ENCODE measurements around the gene SEMA3A. TPM values are rescaled to one million over a fixed set of nuclear protein-coding genes. Genes with fewer than 3 reads are reported as not detected.

Gene SEMA3A
- total RNA-seq, 2 experiments from 2014 or later = 1.2 to 1.7 TPM

- Mint-ChIP-seq H3K9me3 (no peaks in the 10 kb centered on the region), H3K4me1 (ENCODE audit: low read depth) (no peaks in the 10 kb centered on the region), H3K27me3 (no peaks in the 10 kb centered on the region), H3K36me3 (ENCODE audit: low read depth) (no peaks in the 10 kb centered on the region), H3K27ac (no peak overlapping the region), H3K4me3 (no peak overlapping the region)
- DNase-seq (no peak), ATAC-seq (no peak)
- intact Hi-C loops (cut with micrococcal nuclease) = no loop called here
- no peak for TF ChIP-seq CTCF (IDR thresholded peaks at IDR 0.05)
- CTCF ChIA-PET = no interaction called here
- POLR2A ChIA-PET = no interaction called here
These were observed 45.0 kb downstream of the SEMA3A start for GRCh38 chr7:84149573-84149972.

GRCh38 chr7:84145892-84146291, 48.7 kb downstream of the SEMA3A start:
- Mint-ChIP-seq H3K4me1 (ENCODE audit: low read depth) (no peaks in the 10 kb centered on the region), H3K36me3 (ENCODE audit: low read depth) (no peaks in the 10 kb centered on the region), H3K27ac (no peak overlapping the region), H3K27me3 (no peaks in the 10 kb centered on the region), H3K9me3 (no peaks in the 10 kb centered on the region), H3K4me3 (no peak overlapping the region)
- ATAC-seq (no peak), DNase-seq (no peak)
- ChIA-PET POLR2A (no interaction called here), CTCF (no interaction called here)
- intact Hi-C loops (cut with micrococcal nuclease) = no loop called here
- no peak for TF ChIP-seq CTCF (IDR thresholded peaks at IDR 0.05)

GRCh38 chr7:84144935-84145334, 49.7 kb downstream of the SEMA3A start:
- ChIA-PET POLR2A (no interaction called here), CTCF (no interaction called here)
- H3K4me1 Mint-ChIP-seq (ENCODE audit: low read depth) = no peaks in the 10 kb centered on the region
- DNase-seq (no peak), ATAC-seq (no peak)
- H3K27ac Mint-ChIP-seq = no peak overlapping the region
- no peaks in the 10 kb centered on the region for H3K36me3 Mint-ChIP-seq (ENCODE audit: low read depth)
- intact Hi-C loops (cut with micrococcal nuclease) = no loop called here
- TF ChIP-seq CTCF (IDR thresholded peaks at IDR 0.05) = no peak
- H3K4me3 Mint-ChIP-seq = no peak overlapping the region
- H3K27me3 Mint-ChIP-seq = no peaks in the 10 kb centered on the region
- no peaks in the 10 kb centered on the region for H3K9me3 Mint-ChIP-seq

GRCh38 chr7:84144480-84144879, 50.1 kb downstream of the SEMA3A start:
- Mint-ChIP-seq H3K27me3 (no peaks in the 10 kb centered on the region), H3K9me3 (no peaks in the 10 kb centered on the region), H3K36me3 (ENCODE audit: low read depth) (no peaks in the 10 kb centered on the region), H3K4me3 (no peak overlapping the region), H3K27ac (no peak overlapping the region), H3K4me1 (ENCODE audit: low read depth) (no peaks in the 10 kb centered on the region)
- intact Hi-C loops (cut with micrococcal nuclease) = no loop called here
- ATAC-seq = no peak
- POLR2A ChIA-PET = no interaction called here
- no peak for TF ChIP-seq CTCF (IDR thresholded peaks at IDR 0.05)
- CTCF ChIA-PET = no interaction called here
- no peak for DNase-seq

- H3K4me3 Mint-ChIP-seq = no peak overlapping the region
These were observed 51.9 kb downstream of the SEMA3A start for GRCh38 chr7:84142726-84143125.

More at GRCh38 chr7:84142726-84143125, 51.9 kb downstream of the SEMA3A start:
- ATAC-seq (no peak), DNase-seq (no peak)
- no peak for TF ChIP-seq CTCF (IDR thresholded peaks at IDR 0.05)
- H3K9me3 Mint-ChIP-seq = no peaks in the 10 kb centered on the region
- intact Hi-C loops (cut with micrococcal nuclease) = no loop called here
- H3K36me3 Mint-ChIP-seq (ENCODE audit: low read depth) = no peaks in the 10 kb centered on the region
- ChIA-PET CTCF (no interaction called here), POLR2A (no interaction called here)
- H3K4me1 Mint-ChIP-seq (ENCODE audit: low read depth) = no peaks in the 10 kb centered on the region
- no peaks in the 10 kb centered on the region for H3K27me3 Mint-ChIP-seq
- no peak overlapping the region for H3K27ac Mint-ChIP-seq
